Hematopoietic multipotent progenitor cell treated with erythropoietin and hydrocortisone succinate and interleukin-3 and kit ligand, for 8 days (in vitro differentiated cells): ENCODE measurements around the gene PSIP1.
"Not testable (repeated sequence)": the region's sequence is repeated elsewhere in the genome, so short reads cannot be mapped to it uniquely, and the experiment has no call there.

ENCODE experiments used
- DNase-seq: peaks from one replicate; pipeline ENCODE4 v3.0.0-alpha.2; 2015

The PSIP1 gene

GRCh38 chr9:15430920-15431844 is 79.6 kb downstream of the PSIP1 start:
- no peak for DNase-seq

GRCh38 chr9:15427702-15428101 is 83.1 kb downstream of the PSIP1 start:
- not testable (repeated sequence) for DNase-seq

- DNase-seq = no peak
These were observed 84.8 kb downstream of the PSIP1 start for GRCh38 chr9:15426019-15426418.

- DNase-seq = peak; percentile 47
These were observed 87.4 kb downstream of the PSIP1 start for GRCh38 chr9:15423231-15423985.

- DNase-seq = peak; percentile 95
These were observed 88.2 kb downstream of the PSIP1 start, which contains the start of gene SNAPC3 for GRCh38 chr9:15422372-15423230. Gene SNAPC3, plus strand, starts transcription at chr9:15422876. Its CDS starts 4 bp downstream, at chr9:15422880.

GRCh38 chr9:15421990-15422371 is 88.8 kb downstream of the PSIP1 start:
- DNase-seq = no peak

- no peak for DNase-seq
These were observed 89.2 kb downstream of the PSIP1 start for GRCh38 chr9:15421532-15421931.

GRCh38 chr9:15420796-15421195 is 90.0 kb downstream of the PSIP1 start:
- no peak for DNase-seq

GRCh38 chr9:15417626-15418025 is 93.1 kb downstream of the PSIP1 start:
- no peak for DNase-seq

- DNase-seq = peak; percentile 64
These were observed 93.9 kb downstream of the PSIP1 start for GRCh38 chr9:15416880-15417279.
